Activated naive CD4-positive, alpha-beta T cell treated with anti-CD3 and anti-CD28 coated beads, Interleukin-2, amount 50 U/mL, for 24 hours (primary cell): Measurements from ENCODE around the gene CNMD.
A peak's percentile ranks its signal among the peaks of the same experiment; 100 is the strongest.
"Not testable (repeated sequence)": the region's sequence is repeated elsewhere in the genome, so short reads cannot be mapped to it uniquely, and the experiment has no call there.

Experiments used
- H3K27ac Mint-ChIP-seq: one replicate; pipeline ENCODE4 v1.8.0; 2021; ENCODE audit warnings: mild to moderate bottlenecking, mixed read lengths
- H3K27me3 Mint-ChIP-seq: one replicate; pipeline ENCODE4 v1.8.0; 2021; ENCODE audit warnings: mixed read lengths
- H3K36me3 Mint-ChIP-seq: one replicate; pipeline ENCODE4 v1.8.0; 2021; ENCODE audit warnings: mixed read lengths
- H3K4me1 Mint-ChIP-seq: one replicate; pipeline ENCODE4 v1.8.0; 2021; ENCODE audit warnings: mixed read lengths
- H3K4me3 Mint-ChIP-seq: one replicate; pipeline ENCODE4 v1.8.0; 2021; ENCODE audit warnings: mild to moderate bottlenecking, mixed read lengths
- H3K9me3 Mint-ChIP-seq: one replicate; pipeline ENCODE4 v1.8.0; 2021; ENCODE audit warnings: mixed read lengths

Gene CNMD

DNA sequence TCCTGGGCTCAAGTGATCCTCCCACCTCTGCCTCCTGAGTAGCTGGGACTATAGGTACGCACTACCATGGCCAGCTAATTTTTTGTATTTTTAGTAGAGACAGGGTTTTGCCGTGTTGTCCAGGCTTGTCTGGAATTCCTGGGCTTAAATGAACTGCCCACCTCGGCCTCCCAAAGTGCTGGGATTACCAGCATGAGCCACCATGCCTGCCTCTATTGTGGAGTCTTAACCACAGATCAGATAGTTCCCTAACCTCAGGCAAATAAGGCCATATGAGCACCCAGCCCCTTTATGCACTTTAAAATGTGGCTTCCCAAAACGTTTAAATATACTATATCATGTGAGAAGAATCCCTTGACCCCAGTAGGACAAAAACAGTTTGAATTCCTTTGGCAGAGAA is 16.4 kb downstream of the CNMD start:
- peaks cover 16% of the 10 kb centered on the region for H3K27me3 Mint-ChIP-seq
- H3K4me3 Mint-ChIP-seq, result no peak overlapping the region
- peaks cover 5% of the 10 kb centered on the region for H3K36me3 Mint-ChIP-seq
- H3K9me3 Mint-ChIP-seq, result peaks cover 14% of the 10 kb centered on the region
- no peak overlapping the region for H3K27ac Mint-ChIP-seq
- no peaks in the 10 kb centered on the region for H3K4me1 Mint-ChIP-seq

DNA sequence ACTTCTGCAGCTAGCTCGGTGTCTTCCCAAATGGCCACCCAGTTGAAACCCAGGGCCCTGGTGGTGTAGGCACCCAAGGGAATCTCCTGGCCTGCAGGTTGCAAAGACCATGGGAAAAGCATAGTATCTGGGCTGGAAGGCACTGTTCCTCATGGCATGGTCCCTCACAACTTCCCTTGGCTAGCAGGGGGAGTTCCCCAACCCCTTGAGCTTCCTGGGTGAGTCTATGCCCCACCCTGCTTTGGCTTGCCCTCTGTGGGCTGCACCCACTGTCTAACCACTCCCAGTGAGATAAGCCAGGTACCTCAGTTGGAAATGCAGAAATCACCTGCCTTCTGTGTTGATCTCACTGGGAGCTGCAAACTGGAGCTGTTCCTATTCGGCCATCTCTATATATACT is 18.3 kb downstream of the CNMD start:
- peaks cover 11% of the 10 kb centered on the region for H3K36me3 Mint-ChIP-seq
- not testable (repeated sequence) for H3K4me3 Mint-ChIP-seq, H3K4me1 Mint-ChIP-seq, H3K27ac Mint-ChIP-seq
- H3K9me3 Mint-ChIP-seq, result peaks cover 26% of the 10 kb centered on the region
- peaks cover 21% of the 10 kb centered on the region for H3K27me3 Mint-ChIP-seq

- H3K4me3 Mint-ChIP-seq, H3K27ac Mint-ChIP-seq, H3K4me1 Mint-ChIP-seq: not testable (repeated sequence)
- peaks cover 21% of the 10 kb centered on the region for H3K27me3 Mint-ChIP-seq
- H3K36me3 Mint-ChIP-seq, result peaks cover 11% of the 10 kb centered on the region
- H3K9me3 Mint-ChIP-seq, result peaks cover 26% of the 10 kb centered on the region
Observed at GRCh38 chr13:52720904-52721303, 18.7 kb downstream of the CNMD start.

DNA sequence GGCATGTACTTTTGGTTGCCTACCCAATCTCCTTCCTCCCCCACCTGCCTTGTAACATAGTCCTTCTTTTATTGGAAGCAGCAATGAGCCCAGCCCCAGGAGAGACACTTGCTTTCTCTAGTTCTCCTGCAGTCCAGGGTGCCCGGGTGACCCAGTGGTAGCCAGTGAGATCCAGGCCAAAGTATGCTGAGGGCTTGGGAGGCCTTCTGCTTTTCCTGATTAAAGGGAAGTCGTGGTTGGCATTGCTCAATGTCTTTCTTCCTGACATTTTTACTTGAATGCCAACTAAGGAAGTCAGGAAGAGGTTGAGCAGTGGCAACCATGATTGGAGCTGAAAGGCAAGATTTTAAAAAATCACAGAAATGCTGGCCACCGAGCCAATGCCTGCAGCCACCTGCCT is 25.7 kb downstream of the CNMD start:
- no peaks in the 10 kb centered on the region for H3K4me1 Mint-ChIP-seq
- peaks cover 11% of the 10 kb centered on the region for H3K27me3 Mint-ChIP-seq
- no peak overlapping the region for H3K27ac Mint-ChIP-seq
- H3K9me3 Mint-ChIP-seq, result peaks cover 17% of the 10 kb centered on the region
- H3K4me3 Mint-ChIP-seq, result no peak overlapping the region
- H3K36me3 Mint-ChIP-seq, result peaks cover 11% of the 10 kb centered on the region

DNA sequence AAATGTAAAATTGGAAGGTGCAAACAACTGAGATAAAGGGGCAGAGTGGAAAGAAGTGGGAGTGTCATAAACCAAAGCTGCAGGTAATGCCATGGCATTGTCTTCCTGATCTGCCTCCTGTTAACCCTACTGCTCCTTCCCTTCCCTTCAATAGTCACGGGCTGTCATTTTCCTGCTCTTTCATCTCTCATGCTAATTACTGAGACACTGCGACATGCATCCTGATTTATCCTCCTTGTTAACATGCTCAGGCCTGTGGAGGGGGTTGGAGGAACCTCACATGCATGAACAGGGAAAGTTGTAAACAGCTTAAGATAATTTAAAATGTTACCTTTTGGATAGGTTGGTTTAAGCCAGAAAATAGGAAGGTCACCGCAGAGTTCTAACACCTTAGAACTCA is 27.2 kb downstream of the CNMD start:
- Mint-ChIP-seq H3K4me1 (no peaks in the 10 kb centered on the region), H3K27ac (no peak overlapping the region), H3K36me3 (peaks cover 4% of the 10 kb centered on the region), H3K27me3 (peaks cover 2% of the 10 kb centered on the region), H3K4me3 (no peak overlapping the region), H3K9me3 (peaks cover 8% of the 10 kb centered on the region)

DNA sequence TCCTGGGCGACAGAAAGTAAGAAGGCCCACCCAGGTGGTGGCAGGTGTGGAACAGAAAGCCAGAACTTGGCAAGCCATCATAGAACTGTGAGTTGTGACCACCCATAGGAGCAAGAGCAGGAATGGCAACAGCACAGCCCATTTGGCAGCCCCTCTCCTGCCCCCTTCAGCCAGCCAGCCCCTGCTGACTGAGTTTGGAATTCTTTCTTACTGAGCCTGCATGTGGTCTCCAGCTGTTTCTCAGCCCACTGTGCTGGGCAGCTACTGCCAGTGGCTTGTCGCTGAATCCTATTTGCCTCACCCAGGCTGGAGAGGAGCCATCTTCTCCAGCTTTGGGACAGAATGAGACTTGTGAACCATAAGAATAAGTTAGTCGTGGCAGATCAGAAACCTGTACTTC is 28.3 kb downstream of the CNMD start:
- Mint-ChIP-seq H3K36me3 (no peaks in the 10 kb centered on the region), H3K4me3 (no peak overlapping the region), H3K27me3 (no peaks in the 10 kb centered on the region), H3K4me1 (no peaks in the 10 kb centered on the region), H3K27ac (no peak overlapping the region), H3K9me3 (no peaks in the 10 kb centered on the region)

- H3K27me3 Mint-ChIP-seq, H3K9me3 Mint-ChIP-seq, H3K4me3 Mint-ChIP-seq, H3K27ac Mint-ChIP-seq, H3K4me1 Mint-ChIP-seq, H3K36me3 Mint-ChIP-seq: not testable (repeated sequence)
Observed at GRCh38 chr13:52708266-52708665, 31.4 kb downstream of the CNMD start.

GRCh38 chr13:52707375-52707774 is 32.2 kb downstream of the CNMD start:
- H3K27me3 Mint-ChIP-seq, result no peaks in the 10 kb centered on the region
- H3K36me3 Mint-ChIP-seq, result no peaks in the 10 kb centered on the region
- H3K4me1 Mint-ChIP-seq, result no peaks in the 10 kb centered on the region
- H3K27ac Mint-ChIP-seq, result no peak overlapping the region
- no peaks in the 10 kb centered on the region for H3K9me3 Mint-ChIP-seq
- no peak overlapping the region for H3K4me3 Mint-ChIP-seq

GRCh38 chr13:52706081-52706480 is 33.5 kb downstream of the CNMD start:
- H3K36me3 Mint-ChIP-seq, result peaks cover 1% of the 10 kb centered on the region
- no peak overlapping the region for H3K27ac Mint-ChIP-seq
- H3K4me3 Mint-ChIP-seq, result no peak overlapping the region
- H3K4me1 Mint-ChIP-seq, result peaks cover 4% of the 10 kb centered on the region
- no peaks in the 10 kb centered on the region for H3K9me3 Mint-ChIP-seq
- H3K27me3 Mint-ChIP-seq, result no peaks in the 10 kb centered on the region

GRCh38 chr13:52703482-52703881 is 36.1 kb downstream of the CNMD start:
- Mint-ChIP-seq H3K27ac (no peak overlapping the region), H3K36me3 (peaks cover 1% of the 10 kb centered on the region), H3K27me3 (no peaks in the 10 kb centered on the region)

GRCh38 chr13:52701728-52702465 is 37.7 kb downstream of the CNMD start:
- no peaks in the 10 kb centered on the region for H3K27me3 Mint-ChIP-seq

More at GRCh38 chr13:52703482-52703881, 36.1 kb downstream of the CNMD start:
- H3K4me3 Mint-ChIP-seq, result no peak overlapping the region
- H3K4me1 Mint-ChIP-seq, result peaks cover 4% of the 10 kb centered on the region
- H3K9me3 Mint-ChIP-seq, result no peaks in the 10 kb centered on the region

DNA sequence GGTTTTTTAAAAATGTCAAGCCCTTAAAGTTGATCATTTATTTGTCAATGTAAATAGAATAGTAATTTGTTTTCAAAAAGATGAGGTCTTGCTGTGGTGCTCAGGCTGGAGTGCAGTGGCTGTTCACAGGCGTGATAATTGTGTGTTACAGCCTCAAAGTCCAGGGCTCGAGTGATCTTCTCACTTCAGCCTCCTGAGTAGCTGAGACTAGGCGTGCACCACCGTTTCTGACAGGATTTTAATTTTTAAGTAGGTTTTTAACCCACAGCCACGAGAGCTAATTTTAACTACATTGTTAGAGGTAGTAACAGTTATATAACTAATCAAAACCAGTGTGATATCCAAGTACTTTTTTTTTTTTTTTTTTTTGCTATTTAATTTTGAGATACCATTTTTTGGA is 43.1 kb downstream of the CNMD start:
- Mint-ChIP-seq H3K36me3 (peaks cover 8% of the 10 kb centered on the region), H3K27ac (no peak overlapping the region), H3K4me3 (no peak overlapping the region), H3K4me1 (peaks cover 15% of the 10 kb centered on the region), H3K9me3 (no peaks in the 10 kb centered on the region), H3K27me3 (no peaks in the 10 kb centered on the region)

More at GRCh38 chr13:52701728-52702465, 37.7 kb downstream of the CNMD start:
- H3K36me3 Mint-ChIP-seq, result peaks cover 6% of the 10 kb centered on the region
- no peak overlapping the region for H3K27ac Mint-ChIP-seq
- H3K4me1 Mint-ChIP-seq, result peaks cover 4% of the 10 kb centered on the region
- no peaks in the 10 kb centered on the region for H3K9me3 Mint-ChIP-seq
- H3K4me3 Mint-ChIP-seq, result no peak overlapping the region

- peaks cover 20% of the 10 kb centered on the region for H3K4me1 Mint-ChIP-seq
- H3K9me3 Mint-ChIP-seq, result no peaks in the 10 kb centered on the region
- H3K27ac Mint-ChIP-seq, result peak overlapping the region; percentile 14
- no peak overlapping the region for H3K4me3 Mint-ChIP-seq
- no peaks in the 10 kb centered on the region for H3K27me3 Mint-ChIP-seq
- H3K36me3 Mint-ChIP-seq, result peaks cover 10% of the 10 kb centered on the region
Observed at GRCh38 chr13:52695856-52696255, 43.8 kb downstream of the CNMD start.

DNA sequence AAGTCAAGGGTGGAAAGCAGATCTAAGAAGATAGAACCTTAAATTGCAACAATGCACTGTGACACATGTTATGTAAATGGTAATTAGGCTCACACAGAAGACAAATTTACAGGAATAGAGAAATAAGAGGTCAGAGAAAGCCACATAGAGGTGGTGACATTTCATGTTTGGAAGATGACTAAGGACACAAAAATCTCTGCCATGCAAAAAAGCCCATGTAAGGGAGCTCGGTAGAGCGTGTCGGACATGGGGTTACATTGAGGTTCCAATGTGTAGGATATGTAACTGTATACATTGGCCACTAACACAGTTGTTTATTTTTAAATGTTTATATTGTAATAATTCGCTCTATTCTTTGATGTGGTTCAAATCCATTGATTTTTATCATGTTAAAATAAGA is 53.2 kb downstream of the CNMD start:
- Mint-ChIP-seq H3K9me3 (no peaks in the 10 kb centered on the region), H3K27me3 (no peaks in the 10 kb centered on the region), H3K36me3 (peaks cover 27% of the 10 kb centered on the region), H3K4me3 (no peak overlapping the region), H3K4me1 (peaks cover 14% of the 10 kb centered on the region), H3K27ac (no peak overlapping the region)

DNA sequence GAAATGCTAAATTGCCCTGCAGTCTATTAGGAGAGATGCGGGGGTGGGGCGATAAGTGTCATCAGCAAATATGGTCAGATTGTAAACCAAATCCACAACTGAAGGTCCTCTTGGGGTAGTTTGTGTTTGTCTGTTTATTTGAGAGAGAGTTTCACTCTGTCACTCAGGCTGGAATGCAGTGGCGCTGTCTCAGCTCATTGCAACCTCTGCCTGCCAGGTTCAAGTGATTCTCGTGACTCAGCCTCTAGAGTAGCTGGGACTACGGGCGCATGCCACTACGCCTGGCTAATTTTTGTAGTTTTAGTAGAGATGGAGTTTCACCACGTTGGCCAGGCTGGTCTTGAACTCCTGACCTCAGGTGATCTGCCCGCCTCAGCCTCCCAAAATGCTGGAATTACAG is 53.8 kb downstream of the CNMD start:
- H3K27ac Mint-ChIP-seq, H3K9me3 Mint-ChIP-seq, H3K4me3 Mint-ChIP-seq, H3K27me3 Mint-ChIP-seq: not testable (repeated sequence)
- Mint-ChIP-seq H3K4me1 (peaks cover 11% of the 10 kb centered on the region), H3K36me3 (peaks cover 25% of the 10 kb centered on the region)

- Mint-ChIP-seq H3K4me1 (peaks cover 17% of the 10 kb centered on the region), H3K36me3 (peaks cover 24% of the 10 kb centered on the region), H3K9me3 (no peaks in the 10 kb centered on the region), H3K27ac (peak overlapping the region; percentile 52), H3K4me3 (no peak overlapping the region), H3K27me3 (no peaks in the 10 kb centered on the region)
Observed at GRCh38 chr13:52677823-52678222, 61.8 kb downstream of the CNMD start.

DNA sequence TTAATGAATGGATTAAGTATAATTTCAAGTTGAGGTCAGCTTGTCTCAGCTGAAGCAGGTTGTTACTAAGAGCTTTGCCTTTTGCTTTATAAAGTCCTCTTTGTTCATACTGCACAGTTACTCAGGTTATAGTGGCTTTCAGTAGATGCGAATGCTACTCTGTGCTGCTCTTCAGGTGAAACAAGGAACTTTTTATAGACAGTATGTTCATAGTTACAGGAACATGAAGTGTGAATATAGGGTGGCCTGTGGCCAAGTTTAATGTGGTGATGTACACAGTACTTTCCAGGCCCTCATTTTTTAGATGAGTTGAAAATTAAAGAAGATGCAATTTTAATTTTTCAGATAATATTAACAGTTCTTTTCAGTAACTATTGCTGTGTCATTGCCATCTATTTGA is 66.2 kb downstream of the CNMD start:
- Mint-ChIP-seq H3K27ac (no peak overlapping the region), H3K4me1 (peaks cover 15% of the 10 kb centered on the region), H3K27me3 (no peaks in the 10 kb centered on the region), H3K4me3 (no peak overlapping the region), H3K36me3 (peaks cover 18% of the 10 kb centered on the region), H3K9me3 (no peaks in the 10 kb centered on the region)
